Gastrocnemius medialis (tissue), 4 donors: Measurements from ENCODE around the gene FNDC3A. TPM values are rescaled to one million over a fixed set of nuclear protein-coding genes. Genes with fewer than 3 reads are reported as not detected.
"Not testable (repeated sequence)": the region's sequence is repeated elsewhere in the genome, so short reads cannot be mapped to it uniquely, and the experiment has no call there.

ENCODE experiments used
- ATAC-seq, 2 donors: fragments of 150-250 bp; one replicate each; pipeline ENCODE4 v1.9.1; 2016
- DNase-seq, 2 donors: peaks; one replicate each; pipeline ENCODE4 v3.0.0-alpha.2; 2019
- H3K27ac ChIP-seq, 4 donors: fragments of 200-600 bp; sonication (generic); 1 replicate in 1 of 4; 2 replicates in 3 of 4; pipeline ENCODE4 v1.5.1; 2016 to 2018; ENCODE audit warnings: mild to moderate bottlenecking in 2 of 4, moderate library complexity in 1 of 4
- H3K27me3 ChIP-seq, 3 donors: fragments of 200-600 bp; sonication (generic) in 2 of 3; 1 replicate in 1 of 3; 2 replicates in 2 of 3; pipeline versions ENCODE4 v1.5.1 to v1.6.0; 2016 to 2019; ENCODE audit warnings: mild to moderate bottlenecking in 1 of 3, moderate library complexity in 1 of 3
- H3K36me3 ChIP-seq, 2 donors: fragments of 200-600 bp; sonication (generic) in 1 of 2; one replicate each; pipeline ENCODE4 v1.5.1; 2017 to 2018
- H3K4me1 ChIP-seq, 2 donors: fragments of 200-600 bp; sonication (generic) in 1 of 2; one replicate each; pipeline ENCODE4 v1.5.1; 2016 to 2017; ENCODE audit warnings: mild to moderate bottlenecking in 2 of 2
- H3K4me3 ChIP-seq, 4 donors: fragments of 200-600 bp; sonication (generic) in 3 of 4; 1 replicate in 1 of 4; 2 replicates in 3 of 4; pipeline ENCODE4 v1.5.1; 2016 to 2019; ENCODE audit warnings: mild to moderate bottlenecking in 2 of 4
- H3K9me3 ChIP-seq, 3 donors: fragments of 200-600 bp; sonication (generic) in 2 of 3; 1 replicate in 1 of 3; 2 replicates in 2 of 3; pipeline ENCODE4 v1.5.1; 2016 to 2019
- CTCF ChIP-seq, 5 experiments: fragments of 450-650 bp in 3 of 5; fragments of 200-600 bp in 2 of 5; sonication (generic) in 2 of 5; IDR thresholded peaks in 4 of 5; conservative IDR thresholded peaks in 1 of 5; 1 replicate in 4 of 5; 2 replicates in 1 of 5; pipeline ENCODE4 v1.5.1; 2016 to 2019; ENCODE audit warnings: antibody characterized with exemption in 5 of 5, mild to moderate bottlenecking in 3 of 5, moderate library complexity in 3 of 5
- POLR2A ChIP-seq, 2 donors: fragments of 450-650 bp; IDR thresholded peaks; one replicate each; pipeline ENCODE4 v1.6.1; 2017; ENCODE audit warnings: antibody characterized with exemption in 2 of 2, mild to moderate bottlenecking in 2 of 2, moderate library complexity in 2 of 2
- in situ Hi-C, 4 donors: fragments of 200-750 bp; cut with MboI; loops; one replicate each; pipeline versions ENCODE4 v1.15.0 to v1.8.0; 2017; ENCODE audit warnings: low sequenced_read_pairs in 4 of 4
- intact Hi-C: fragments of 100-400 bp; cut with DNase I; formaldehyde crosslinking; loops from one replicate; pipeline ENCODE4 v1.15.1; 2023; ENCODE audit warnings: low total_unique reads
- total RNA-seq, 4 donors: library from RNA; depleted of rRNA; stranded (reverse); fragments of >200 nt; gene quantifications; one replicate each; pipeline versions ENCODE4 v1.1.0 to v1.2.3, GENCODE V29; 2016

Gene FNDC3A
- total RNA-seq, 4 donors from 2014 or later: 9.6 to 18.3 (median 10.4) TPM

- Histone ChIP-seq H3K27me3 (no peaks in the 10 kb centered on the region), H3K4me3 (no peak overlapping the region), H3K36me3 (no peaks in the 10 kb centered on the region), H3K27ac (no peak overlapping the region), H3K4me1 (no peaks in the 10 kb centered on the region), H3K9me3 (no peaks in the 10 kb centered on the region)
- in situ Hi-C loops (no loop called here), intact Hi-C loops (no loop called here)
- no peak for ATAC-seq
- TF ChIP-seq POLR2A (IDR thresholded peaks at IDR 0.05): no peak
- no peak for TF ChIP-seq CTCF (IDR thresholded peaks at IDR 0.05 in 4 of 5, conservative IDR thresholded peaks at IDR 0.05 in 1 of 5)
- no peak for DNase-seq
These were observed 15.2 kb downstream of the FNDC3A start for GRCh38 chr13:48990900-48991299.

- H3K27me3 ChIP-seq: no peaks in the 10 kb centered on the region
- no peaks in the 10 kb centered on the region for H3K4me1 ChIP-seq
- ATAC-seq (no peak), DNase-seq (no peak)
- in situ Hi-C loops (no loop called here), intact Hi-C loops (no loop called here)
- TF ChIP-seq CTCF (IDR thresholded peaks at IDR 0.05 in 4 of 5, conservative IDR thresholded peaks at IDR 0.05 in 1 of 5) (no peak), POLR2A (IDR thresholded peaks at IDR 0.05) (no peak)
- no peaks in the 10 kb centered on the region for H3K36me3 ChIP-seq
- no peaks in the 10 kb centered on the region for H3K9me3 ChIP-seq
- H3K27ac ChIP-seq: no peak overlapping the region
- H3K4me3 ChIP-seq: no peak overlapping the region
These were observed 17.4 kb downstream of the FNDC3A start for GRCh38 chr13:48993150-48993549.

GRCh38 chr13:48994706-48995105, 19.0 kb downstream of the FNDC3A start:
- Histone ChIP-seq H3K27me3 (no peaks in the 10 kb centered on the region), H3K9me3 (no peaks in the 10 kb centered on the region), H3K4me1 (no peaks in the 10 kb centered on the region), H3K4me3 (no peak overlapping the region), H3K27ac (no peak overlapping the region), H3K36me3 (no peaks in the 10 kb centered on the region)
- in situ Hi-C loops (no loop called here), intact Hi-C loops (no loop called here)
- TF ChIP-seq POLR2A (IDR thresholded peaks at IDR 0.05) (no peak), CTCF (IDR thresholded peaks at IDR 0.05 in 4 of 5, conservative IDR thresholded peaks at IDR 0.05 in 1 of 5) (no peak)
- ATAC-seq (no peak), DNase-seq (no peak)

GRCh38 chr13:48998641-48999292, 23.1 kb downstream of the FNDC3A start:
- Histone ChIP-seq H3K27me3 (no peaks in the 10 kb centered on the region), H3K4me3 (no peak overlapping the region), H3K9me3 (peaks cover 0 to 5% (median 0%) of the 10 kb centered on the region in 3 donors), H3K27ac (no peak overlapping the region), H3K36me3 (no peaks in the 10 kb centered on the region), H3K4me1 (no peaks in the 10 kb centered on the region)
- TF ChIP-seq POLR2A (IDR thresholded peaks at IDR 0.05): no peak
- no peak for TF ChIP-seq CTCF (IDR thresholded peaks at IDR 0.05 in 4 of 5, conservative IDR thresholded peaks at IDR 0.05 in 1 of 5)
- intact Hi-C loops: no loop called here
- DNase-seq: no peak
- in situ Hi-C loops: no loop called here
- ATAC-seq: no peak

GRCh38 chr13:49000247-49000646, 24.5 kb downstream of the FNDC3A start:
- ATAC-seq (no peak), DNase-seq (no peak)
- Histone ChIP-seq H3K4me1 (no peaks in the 10 kb centered on the region), H3K9me3 (peaks cover 0 to 5% (median 0%) of the 10 kb centered on the region in 3 donors), H3K27ac (no peak overlapping the region), H3K36me3 (no peaks in the 10 kb centered on the region), H3K4me3 (no peak overlapping the region), H3K27me3 (no peaks in the 10 kb centered on the region)
- in situ Hi-C loops: no loop called here
- intact Hi-C loops: no loop called here
- TF ChIP-seq CTCF (IDR thresholded peaks at IDR 0.05 in 4 of 5, conservative IDR thresholded peaks at IDR 0.05 in 1 of 5) (no peak), POLR2A (IDR thresholded peaks at IDR 0.05) (no peak)

GRCh38 chr13:49018986-49019635, 43.4 kb downstream of the FNDC3A start:
- DNase-seq, H3K36me3 ChIP-seq, intact Hi-C loops, H3K4me1 ChIP-seq, H3K27ac ChIP-seq, H3K9me3 ChIP-seq, H3K4me3 ChIP-seq, in situ Hi-C loops, H3K27me3 ChIP-seq, ATAC-seq: not testable (repeated sequence)
